GM18526 (cell line): ENCODE measurements around the gene FLACC1.

Source experiments
- POLR2A ChIP-seq: IDR thresholded peaks from 3 replicates; pipeline ENCODE4 v1.6.1; 2011; ENCODE audit not compliant: insufficient read length; ENCODE audit errors: extremely low read depth

FLACC1 gene

DNA sequence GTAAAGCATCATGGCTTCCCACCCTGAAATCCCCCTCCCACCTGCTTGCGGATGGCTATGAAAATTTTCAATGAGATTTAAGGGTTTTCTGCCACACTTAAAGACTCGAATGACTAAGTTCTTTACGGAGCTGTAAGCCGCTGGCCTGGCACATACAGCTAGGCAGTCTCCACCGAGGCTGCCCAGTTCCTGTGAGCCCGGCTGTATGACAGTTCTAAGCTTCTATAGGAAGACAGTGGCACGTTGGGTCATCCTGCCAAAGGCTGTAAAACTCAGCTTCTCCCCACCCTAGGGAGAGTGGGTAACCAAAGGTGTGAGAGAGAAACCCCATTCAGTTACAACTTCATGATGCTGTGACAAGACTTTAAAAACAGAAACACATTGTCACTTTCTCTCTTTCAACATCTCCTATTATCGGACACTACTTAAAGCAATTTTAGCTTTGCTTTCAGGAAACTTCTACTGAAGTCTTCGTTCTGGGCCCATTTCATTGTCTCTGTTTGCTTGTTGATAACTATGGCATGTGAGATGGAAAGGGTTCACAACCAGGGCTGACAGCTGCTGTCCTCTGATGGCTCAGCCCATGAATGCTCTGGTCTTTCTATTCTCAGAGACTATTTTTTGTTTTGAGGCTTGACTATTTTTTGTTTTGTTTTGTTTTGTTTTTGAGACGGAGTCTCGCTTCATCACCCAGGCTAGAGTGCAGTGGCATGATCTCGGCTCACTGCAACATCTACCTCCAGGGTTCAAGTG, 89.7 kb downstream of the FLACC1 start:
- TF ChIP-seq POLR2A: no peak

GRCh38 chr2:201266629-201267028, 90.5 kb downstream of the FLACC1 start:
- TF ChIP-seq POLR2A: no peak

DNA sequence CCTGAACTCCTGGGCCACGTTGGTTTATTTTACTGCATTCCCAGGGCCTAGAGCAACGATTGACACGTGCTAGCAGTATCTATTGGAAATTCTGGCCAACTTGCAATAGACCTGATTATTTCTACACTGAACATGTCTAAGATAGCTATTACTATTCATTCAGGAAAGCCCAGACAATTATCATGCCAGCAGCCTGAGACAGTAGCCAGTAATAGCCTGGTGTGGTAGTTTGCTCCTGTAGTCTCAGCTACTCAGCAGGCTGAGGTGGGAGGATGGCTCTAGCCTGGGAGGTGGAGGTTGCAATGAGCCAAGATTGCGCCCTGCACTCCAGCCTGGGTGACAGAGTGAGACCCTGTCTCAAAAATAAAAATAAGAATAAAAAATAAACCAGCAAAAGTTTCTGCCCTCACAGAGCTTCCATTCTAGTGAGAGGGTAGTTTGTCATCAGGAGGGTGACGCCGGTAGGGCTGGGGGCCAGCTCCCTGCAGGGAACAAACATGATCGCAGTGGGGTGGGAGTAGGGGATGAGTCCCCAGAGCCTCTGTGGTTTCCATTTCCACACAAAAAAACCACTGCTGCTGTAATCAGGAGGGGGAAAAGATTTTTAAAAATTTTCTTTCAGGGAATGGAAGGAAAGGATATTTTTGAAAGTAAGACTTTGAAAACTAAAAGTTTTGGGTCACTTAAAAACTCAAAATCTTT, 92.5 kb downstream of the FLACC1 start:
- TF ChIP-seq POLR2A: no peak

GRCh38 chr2:201263779-201264178, 93.4 kb downstream of the FLACC1 start:
- TF ChIP-seq POLR2A: no peak

- no peak for TF ChIP-seq POLR2A
Measured at GRCh38 chr2:201262718-201263117, 94.4 kb downstream of the FLACC1 start.

- TF ChIP-seq POLR2A: no peak
Measured at GRCh38 chr2:201261906-201262305, 95.2 kb downstream of the FLACC1 start.

GRCh38 chr2:201261471-201261870, 95.7 kb downstream of the FLACC1 start:
- no peak for TF ChIP-seq POLR2A

DNA sequence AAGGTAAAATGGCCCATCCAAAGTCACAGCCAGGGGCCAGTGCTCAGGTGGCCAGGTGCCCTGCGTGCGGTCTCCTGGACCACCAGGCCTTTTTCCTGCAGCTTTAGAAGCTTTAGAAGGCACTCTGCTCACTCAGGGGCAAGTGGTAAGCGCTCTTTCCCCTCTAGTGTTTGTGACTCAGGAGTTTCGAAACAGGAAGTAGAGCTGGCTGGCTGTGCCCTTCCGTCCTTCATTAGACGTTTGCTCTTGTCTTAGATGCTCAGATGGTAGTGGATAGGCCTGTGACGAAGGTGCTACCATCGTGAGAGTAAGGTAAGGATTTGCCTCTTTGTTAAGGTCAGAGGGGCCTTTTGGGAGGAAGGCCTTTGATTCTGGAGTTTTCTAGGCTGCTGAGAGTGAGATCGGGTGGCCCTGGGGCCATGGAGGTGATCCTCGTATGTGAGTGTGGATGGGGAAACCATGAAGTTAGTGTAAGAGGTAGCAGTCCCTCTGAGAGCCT, 96.8 kb downstream of the FLACC1 start, which contains the start of gene CASP8:
Gene CASP8 (plus strand): TSS at position 235 of the 499 bp plus-strand sequence. CDS start 5,951 bp downstream, outside the sequence.
- no peak for TF ChIP-seq POLR2A

DNA sequence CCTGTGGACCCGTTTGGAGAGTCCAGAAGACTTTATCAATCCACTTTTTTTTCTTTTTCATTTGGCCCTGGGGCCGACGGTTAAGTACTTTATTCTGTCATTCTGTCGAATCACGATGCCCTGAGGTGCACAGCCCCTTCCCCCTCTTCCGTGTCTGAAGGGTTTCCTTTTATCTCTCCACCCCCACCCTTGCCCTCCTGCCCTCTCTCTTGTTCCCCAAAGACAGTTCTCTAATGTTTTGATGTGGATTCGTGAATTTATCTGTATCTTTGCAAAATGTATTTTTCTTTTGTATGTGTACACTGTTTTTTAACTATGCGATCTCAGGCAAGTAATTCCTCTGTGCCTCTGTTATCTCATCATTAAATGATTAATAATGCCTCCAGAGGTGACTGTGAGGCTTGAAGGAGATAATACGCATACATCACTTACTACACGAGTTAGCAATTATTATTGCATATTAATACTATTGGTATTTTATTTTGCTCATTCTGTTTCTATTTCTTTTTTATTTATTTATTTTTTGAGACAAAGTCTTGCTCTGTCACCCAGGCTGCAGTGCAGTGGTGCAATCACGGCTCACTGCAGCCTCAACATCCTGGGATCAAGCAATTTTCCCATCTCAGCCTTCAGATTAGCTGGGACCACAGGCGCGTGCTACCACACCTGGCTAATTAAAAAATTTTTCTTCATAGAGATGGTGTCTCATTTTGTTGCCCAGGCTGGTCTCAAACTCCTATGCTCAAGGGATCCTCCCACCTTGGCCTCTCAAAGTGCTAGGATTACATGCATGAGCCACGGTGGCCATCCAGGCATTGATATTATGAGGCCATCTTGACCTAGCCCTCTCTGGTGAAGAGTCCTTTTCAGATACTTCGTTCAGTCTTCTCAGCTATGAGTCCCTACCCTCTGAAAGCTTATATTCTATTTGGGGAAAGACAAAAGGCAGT, 98.2 kb downstream of the FLACC1 start:
- TF ChIP-seq POLR2A: no peak

GRCh38 chr2:201257956-201258665, 99.0 kb downstream of the FLACC1 start:
- TF ChIP-seq POLR2A: no peak

- no peak for TF ChIP-seq POLR2A
Measured at GRCh38 chr2:201257381-201257955, 99.7 kb downstream of the FLACC1 start.

DNA sequence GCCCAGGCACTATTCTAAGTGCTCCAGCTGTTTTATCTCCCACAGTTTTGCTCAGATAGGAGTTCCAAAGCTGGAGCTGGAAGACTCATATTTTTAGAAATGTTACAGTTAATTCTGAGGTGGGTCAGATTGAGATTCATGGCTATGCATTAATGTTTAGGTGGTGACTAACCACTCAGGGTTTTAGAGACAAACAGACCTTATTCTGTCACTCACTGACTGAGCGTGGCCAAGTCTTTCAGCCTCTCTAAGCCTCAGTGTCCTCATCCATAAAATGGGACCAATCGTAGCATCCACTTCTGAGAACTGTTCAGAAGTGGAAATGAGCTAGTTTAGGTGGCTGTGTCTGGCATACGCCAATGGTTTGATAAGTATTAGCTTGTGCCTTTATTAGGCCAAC, 101.1 kb downstream of the FLACC1 start:
- TF ChIP-seq POLR2A: no peak

GRCh38 chr2:201255408-201256033, 101.6 kb downstream of the FLACC1 start:
- no peak for TF ChIP-seq POLR2A

- TF ChIP-seq POLR2A: no peak
Measured at GRCh38 chr2:201254081-201254730, 102.9 kb downstream of the FLACC1 start.

DNA sequence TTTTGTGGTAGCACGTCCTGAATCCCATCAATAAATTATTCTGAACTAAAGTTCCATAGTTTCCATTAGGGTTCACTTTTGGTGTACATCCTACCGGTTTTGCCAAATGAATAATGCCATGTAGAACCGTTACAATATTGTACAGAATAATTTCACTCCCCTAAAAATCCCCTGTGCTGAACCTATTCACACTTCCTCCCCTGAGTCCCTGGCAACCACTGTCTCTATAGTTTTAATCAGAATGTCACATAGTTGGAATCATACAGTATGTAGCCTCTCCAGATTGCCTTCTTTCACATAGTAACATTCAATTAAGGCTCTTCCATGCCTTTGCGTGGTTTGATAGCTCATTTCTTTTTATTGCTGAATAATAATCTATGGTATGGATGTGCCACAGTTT, 106.4 kb downstream of the FLACC1 start:
- TF ChIP-seq POLR2A: no peak
